ENCODE results near the gene PKP4. TPM values are rescaled to one million over a fixed set of nuclear protein-coding genes. Genes with fewer than 3 reads are reported as not detected.

Gene PKP4
- total RNA-seq, 1 experiment from 2014 or later = 59.1 TPM

GRCh38 chr2:158567208-158567607 is 110.5 kb downstream of the PKP4 start:
- H3K4me2 ChIP-seq = no peak overlapping the region
- H3K27me3 ChIP-seq (ENCODE audit: insufficient read depth, low read depth) = no peaks in the 10 kb centered on the region
- intact Hi-C loops (cut with micrococcal nuclease; ENCODE audit: unreplicated experiment) = no loop called here
- no peaks in the 10 kb centered on the region for H3K9me2 ChIP-seq (ENCODE audit: insufficient read depth)
- no peaks in the 10 kb centered on the region for H4K20me1 ChIP-seq (ENCODE audit: insufficient read depth)
- CTCF ChIA-PET = no interaction called here
- H3K9me3 ChIP-seq (ENCODE audit: insufficient read depth, low read depth) = no peaks in the 10 kb centered on the region
- no peak overlapping the region for H2AFZ ChIP-seq
- DNase-seq = no peak
- no peak overlapping the region for H3K27ac ChIP-seq
- H3K36me3 ChIP-seq (ENCODE audit: low read depth) = no peaks in the 10 kb centered on the region
- TF ChIP-seq CTCF (conservative IDR thresholded peaks at IDR 0.05) = no peak
- TF ChIP-seq EZH2 (IDR thresholded peaks at IDR 0.05; ENCODE audit: low read depth) = no peak
- no peaks in the 10 kb centered on the region for H3F3A ChIP-seq (ENCODE audit: insufficient read depth, low read depth)
- no peak overlapping the region for H3K4me3 ChIP-seq
- no peaks in the 10 kb centered on the region for H3K4me1 ChIP-seq (replicated peaks; ENCODE audit: insufficient read depth)
- H3K79me2 ChIP-seq (ENCODE audit: low read depth) = no peaks in the 10 kb centered on the region
- POLR2A ChIA-PET (ENCODE audit: unreplicated experiment) = no interaction called here
- no TSS peak for BruUV-seq (replicated peaks)

GRCh38 chr2:158569284-158569683 is 112.5 kb downstream of the PKP4 start:
- DNase-seq = no peak
- ChIA-PET CTCF (no interaction called here), POLR2A (ENCODE audit: unreplicated experiment) (interaction anchor here (0.7 kb wide), 1 partner anchor 250 kb away, joined by 11 read pairs; no protein-coding TSS in a partner anchor)
- intact Hi-C loops (cut with micrococcal nuclease; ENCODE audit: unreplicated experiment) = no loop called here
- H3K9me2 ChIP-seq (ENCODE audit: insufficient read depth) = no peaks in the 10 kb centered on the region
- no peaks in the 10 kb centered on the region for H3K27me3 ChIP-seq (ENCODE audit: insufficient read depth, low read depth)
- H3K4me2 ChIP-seq = no peak overlapping the region
- no peaks in the 10 kb centered on the region for H3K9me3 ChIP-seq (ENCODE audit: insufficient read depth, low read depth)
- BruUV-seq (replicated peaks) = no TSS peak
- H3F3A ChIP-seq (ENCODE audit: insufficient read depth, low read depth) = no peaks in the 10 kb centered on the region
- H3K27ac ChIP-seq = no peak overlapping the region
- no peaks in the 10 kb centered on the region for H3K79me2 ChIP-seq (ENCODE audit: low read depth)
- H3K4me3 ChIP-seq = no peak overlapping the region
- no peaks in the 10 kb centered on the region for H3K36me3 ChIP-seq (ENCODE audit: low read depth)
- TF ChIP-seq EZH2 (IDR thresholded peaks at IDR 0.05; ENCODE audit: low read depth) (no peak), CTCF (conservative IDR thresholded peaks at IDR 0.05) (no peak)
- H4K20me1 ChIP-seq (ENCODE audit: insufficient read depth) = no peaks in the 10 kb centered on the region
- H3K4me1 ChIP-seq (replicated peaks; ENCODE audit: insufficient read depth) = no peaks in the 10 kb centered on the region
- H2AFZ ChIP-seq = no peak overlapping the region

GRCh38 chr2:158570869-158571268 is 114.1 kb downstream of the PKP4 start:
- Histone ChIP-seq H3F3A (ENCODE audit: insufficient read depth, low read depth) (no peaks in the 10 kb centered on the region), H3K4me3 (no peak overlapping the region), H4K20me1 (ENCODE audit: insufficient read depth) (no peaks in the 10 kb centered on the region), H2AFZ (no peak overlapping the region), H3K9me3 (ENCODE audit: insufficient read depth, low read depth) (no peaks in the 10 kb centered on the region), H3K27me3 (ENCODE audit: insufficient read depth, low read depth) (no peaks in the 10 kb centered on the region), H3K9me2 (ENCODE audit: insufficient read depth) (no peaks in the 10 kb centered on the region), H3K4me1 (replicated peaks; ENCODE audit: insufficient read depth) (no peaks in the 10 kb centered on the region), H3K27ac (no peak overlapping the region), H3K79me2 (ENCODE audit: low read depth) (no peaks in the 10 kb centered on the region), H3K4me2 (no peak overlapping the region), H3K36me3 (ENCODE audit: low read depth) (no peaks in the 10 kb centered on the region)
- DNase-seq = no peak
- no TSS peak for BruUV-seq (replicated peaks)
- no peak for TF ChIP-seq EZH2 (IDR thresholded peaks at IDR 0.05; ENCODE audit: low read depth)
- no peak for TF ChIP-seq CTCF (conservative IDR thresholded peaks at IDR 0.05)
- POLR2A ChIA-PET (ENCODE audit: unreplicated experiment) = no interaction called here
- CTCF ChIA-PET = no interaction called here
- intact Hi-C loops (cut with micrococcal nuclease; ENCODE audit: unreplicated experiment) = no loop called here

Measured in PC-9 (cell line).